Naive thymus-derived CD8-positive, alpha-beta T cell (primary cell): Measurements from ENCODE around the gene C1orf141. TPM values are rescaled to one million over a fixed set of nuclear protein-coding genes. Genes with fewer than 3 reads are reported as not detected.
A peak's percentile ranks its signal among the peaks of the same experiment; 100 is the strongest.

Source experiments
- ATAC-seq, 2 donors: fragments of 150-1000 bp; cut with Tn5 transposase in 1 of 2; sonication (Bioruptor Pico), chemical (Tn5 transposase) in 1 of 2; 1 replicate in 1 of 2; 2 replicates in 1 of 2; pipeline ENCODE4 v1.10.0; 2021; ENCODE audit warnings: mild to moderate bottlenecking in 2 of 2, moderate library complexity in 2 of 2
- POLR2A ChIA-PET: fragments of 350-600 bp; sonication (Branson Sonifier 250); formaldehyde crosslinking; loops from one replicate; lab custom pipeline; 2021; ENCODE audit warnings: antibody characterized with exemption; lab: Charles Lee
- DNase-seq, 10 donors: peaks; one replicate each; pipeline versions ENCODE4 v3.0.0 to v3.0.0-alpha.2; 2020 to 2022
- H3K27ac Mint-ChIP-seq, 10 donors: one replicate each; pipeline ENCODE4 v1.8.0; 2020 to 2022; ENCODE audit warnings: mild to moderate bottlenecking in 10 of 10, mixed read lengths in 10 of 10, moderate library complexity in 4 of 10, inconsistent platforms in 1 of 10
- H3K27me3 Mint-ChIP-seq, 5 donors: one replicate each; pipeline ENCODE4 v1.8.0; 2021 to 2022; ENCODE audit warnings: mixed read lengths in 5 of 5
- H3K36me3 Mint-ChIP-seq, 3 donors: one replicate each; pipeline ENCODE4 v1.8.0; 2020 to 2022; ENCODE audit warnings: mixed read lengths in 3 of 3, mild to moderate bottlenecking in 2 of 3, inconsistent platforms in 1 of 3
- H3K4me1 Mint-ChIP-seq, 4 donors: one replicate each; pipeline ENCODE4 v1.8.0; 2021 to 2022; ENCODE audit warnings: mixed read lengths in 4 of 4
- H3K4me3 Mint-ChIP-seq, 10 donors: one replicate each; pipeline ENCODE4 v1.8.0; 2020 to 2022; ENCODE audit warnings: mild to moderate bottlenecking in 10 of 10, mixed read lengths in 10 of 10, moderate library complexity in 6 of 10, inconsistent platforms in 1 of 10
- H3K9me3 Mint-ChIP-seq, 9 donors: one replicate each; pipeline ENCODE4 v1.8.0; 2020 to 2022; ENCODE audit warnings: mixed read lengths in 9 of 9, mild to moderate bottlenecking in 3 of 9, inconsistent platforms in 1 of 9, moderate library complexity in 1 of 9
- polyA plus RNA-seq, 3 donors: library from polyadenylated mRNA; unstranded; fragments of 300-500 nt; fragmentation: Illumina TruSeq; gene quantifications; one replicate each; pipeline ENCODE4 v1.2.3, GENCODE V29; 2021
- total RNA-seq, 8 experiments: library from RNA in 2 of 8; stranded (reverse) in 2 of 8; gene quantifications; one replicate each; pipeline ENCODE4 v1.2.3 and lab custom pipeline; 2021 to 2026

C1orf141 gene
- total and polyA plus RNA-seq, 5 experiments from 2014 or later = not detected

- peak within 1 kb of the TSS; percentile 88 to 98 (median 97) for H3K27ac Mint-ChIP-seq
- H3K27me3 Mint-ChIP-seq = no peaks in the 10 kb centered on the region
- peaks cover 8 to 22% (median 10%) of the 10 kb centered on the region in 3 donors for H3K36me3 Mint-ChIP-seq
- H3K4me1 Mint-ChIP-seq = peaks cover 14 to 31% (median 27%) of the 10 kb centered on the region in 4 donors
- ATAC-seq (peak; percentile 83 to 84), DNase-seq (peak; percentile 57 to 87 (median 77))
- H3K4me3 Mint-ChIP-seq = peak within 1 kb of the TSS; percentile 81 to 97 (median 94)
- POLR2A ChIA-PET = interaction anchor here (0.5 to 2.1 kb wide), 29 partner anchors 9 to 1986 kb away, joined by 3 to 16 read pairs (median 3); partner anchors contain the start of genes DNAI4, MIER1 and SERBP1
- no peaks in the 10 kb centered on the region for H3K9me3 Mint-ChIP-seq
Measured at GRCh38 chr1:67053785-67054772, 80.7 kb downstream of the C1orf141 start, which contains the start of gene SLC35D1. Gene SLC35D1 (minus strand): TSS chr1:67054148. CDS start chr1:67054013, 135 bp downstream.

GRCh38 chr1:67053535-67053784 lies 81.3 kb downstream of the C1orf141 start:
- Mint-ChIP-seq H3K27me3 (no peaks in the 10 kb centered on the region), H3K9me3 (no peaks in the 10 kb centered on the region), H3K27ac (peak overlapping the region; percentile 88 to 98 (median 97)), H3K36me3 (peaks cover 8 to 28% (median 16%) of the 10 kb centered on the region in 3 donors), H3K4me1 (peaks cover 14 to 31% (median 28%) of the 10 kb centered on the region in 4 donors), H3K4me3 (peak overlapping the region; percentile 81 to 97 (median 94))
- POLR2A ChIA-PET = interaction anchor here (0.6 to 2.1 kb wide), 27 partner anchors 10 to 376 kb away, joined by 3 to 16 read pairs (median 3); partner anchors contain the start of genes DNAI4, MIER1 and SERBP1
- DNase-seq (peak in 5 of 10 donors; percentile 3 to 64 (median 25)), ATAC-seq (peak; percentile 35 to 48)

DNA sequence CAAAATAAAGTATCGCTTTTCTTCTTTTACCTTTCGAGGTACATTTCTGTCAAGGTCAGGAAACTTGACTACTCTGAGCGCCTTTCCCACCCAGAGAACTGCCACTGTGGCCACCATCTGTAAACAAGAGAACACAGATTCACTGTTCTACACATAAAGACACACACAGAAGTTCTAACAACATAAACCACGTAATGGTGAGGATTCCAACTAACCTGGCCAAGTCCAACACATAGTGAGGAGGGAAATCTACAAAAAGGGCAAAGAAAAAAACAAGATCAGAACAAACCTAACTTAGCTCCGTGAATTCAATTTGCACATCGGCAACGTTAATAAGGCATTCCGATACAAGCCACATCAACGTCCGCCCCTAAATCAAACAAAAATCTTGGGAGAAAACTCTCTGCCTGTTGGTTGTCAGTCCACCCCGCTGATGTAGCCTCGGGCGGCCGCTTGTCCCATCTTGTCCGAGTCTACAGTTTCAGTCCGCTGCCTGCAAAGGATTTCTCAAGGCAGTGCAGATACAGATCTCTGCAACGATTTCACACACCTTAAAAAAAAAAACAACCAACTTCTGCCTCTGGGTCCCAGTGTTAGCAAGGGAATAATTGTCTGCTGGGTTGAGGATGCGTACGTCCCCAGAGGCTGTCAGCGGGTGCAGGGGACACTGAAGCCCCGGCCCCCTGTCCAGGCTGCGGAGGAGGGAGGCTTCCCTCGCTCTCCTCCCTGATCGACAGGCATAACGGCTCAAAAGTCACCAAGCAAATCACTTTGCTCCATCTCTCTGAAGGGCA lies 81.8 kb downstream of the C1orf141 start:
- Mint-ChIP-seq H3K4me3 (peak overlapping the region; percentile 81 to 94 (median 92)), H3K27ac (peak overlapping the region; percentile 79 to 95 (median 90)), H3K27me3 (no peaks in the 10 kb centered on the region), H3K36me3 (peaks cover 8 to 33% (median 19%) of the 10 kb centered on the region in 3 donors), H3K9me3 (no peaks in the 10 kb centered on the region), H3K4me1 (peaks cover 14 to 31% (median 29%) of the 10 kb centered on the region in 4 donors)
- peak in 1 of 2 donors; percentile 58 for ATAC-seq
- DNase-seq = peak in 6 of 10 donors; percentile 3 to 59 (median 32)
- POLR2A ChIA-PET = interaction anchor here (0.6 to 2.1 kb wide), 28 partner anchors 10 to 377 kb away, joined by 3 to 16 read pairs (median 3); partner anchors contain the start of genes DNAI4, MIER1 and SERBP1

- Mint-ChIP-seq H3K36me3 (peaks cover 8 to 48% (median 29%) of the 10 kb centered on the region in 3 donors), H3K27ac (no peak overlapping the region), H3K27me3 (no peaks in the 10 kb centered on the region), H3K9me3 (no peaks in the 10 kb centered on the region), H3K4me1 (peaks cover 14 to 34% (median 30%) of the 10 kb centered on the region in 4 donors), H3K4me3 (peak overlapping the region in 8 of 10 donors; percentile 4 to 64 (median 31))
- DNase-seq = no peak
- POLR2A ChIA-PET = interaction anchor here (1.1 kb wide), 1 partner anchor 98 kb away, joined by 3 read pairs; no protein-coding TSS in a partner anchor
- ATAC-seq = no peak
Measured at GRCh38 chr1:67051196-67051595, 83.6 kb downstream of the C1orf141 start.

DNA sequence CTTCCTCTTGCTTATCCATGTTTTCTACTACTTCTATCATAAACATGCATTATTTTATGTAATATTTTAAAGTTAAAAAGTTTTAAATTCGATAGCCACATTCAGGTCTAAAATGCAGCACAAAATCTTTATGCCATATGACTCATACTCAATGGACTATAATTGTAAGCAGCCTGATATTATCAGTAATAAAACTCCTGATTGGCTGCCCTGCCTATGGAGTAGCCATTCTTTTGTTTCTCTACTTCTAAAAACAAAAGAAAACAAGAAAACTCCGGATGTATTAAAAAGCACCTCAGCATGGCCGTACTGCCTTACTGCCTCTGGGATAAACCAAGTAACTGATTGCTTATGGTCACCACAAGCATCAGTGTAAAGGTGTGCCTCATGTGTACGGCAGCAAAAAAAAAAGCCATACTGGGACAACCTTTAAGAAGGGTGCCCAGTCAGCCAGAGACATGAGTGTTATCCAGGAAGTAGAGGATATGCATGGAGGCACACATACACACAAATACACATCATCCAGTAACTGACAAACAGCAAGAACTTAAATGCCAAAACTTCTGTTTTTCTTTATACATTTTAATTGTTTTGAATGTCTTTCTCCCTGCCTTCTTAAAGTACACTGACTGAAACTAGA lies 90.0 kb downstream of the C1orf141 start:
- peaks cover 12 to 27% (median 18%) of the 10 kb centered on the region in 4 donors for H3K4me1 Mint-ChIP-seq
- H3K27ac Mint-ChIP-seq = peak overlapping the region in 1 of 10 donors; percentile 47
- H3K9me3 Mint-ChIP-seq = no peaks in the 10 kb centered on the region
- H3K36me3 Mint-ChIP-seq = peaks cover 12 to 89% (median 72%) of the 10 kb centered on the region in 3 donors
- ATAC-seq = no peak
- no peaks in the 10 kb centered on the region for H3K27me3 Mint-ChIP-seq
- POLR2A ChIA-PET = no interaction called here
- H3K4me3 Mint-ChIP-seq = no peak overlapping the region
- DNase-seq = no peak

DNA sequence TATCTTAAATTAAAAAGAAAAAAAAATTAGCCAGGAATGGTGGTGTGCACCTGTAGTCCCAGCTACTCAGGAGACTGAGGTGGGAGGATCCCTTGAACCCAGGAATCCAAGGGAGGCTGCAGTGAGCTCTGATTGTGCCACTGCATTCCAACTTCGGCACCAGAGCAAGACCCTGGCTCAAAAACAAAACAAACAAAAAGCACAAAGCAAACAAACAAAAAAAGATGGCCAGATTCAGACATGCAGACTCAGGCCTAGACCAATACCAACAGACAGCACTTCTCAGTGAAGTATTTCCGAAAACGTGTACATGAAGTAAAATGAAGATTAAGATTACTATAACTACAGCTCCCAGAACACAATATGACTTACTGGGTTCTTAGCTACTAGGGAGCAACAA lies 91.4 kb downstream of the C1orf141 start:
- POLR2A ChIA-PET = interaction anchor here (1.0 kb wide), 1 partner anchor 10 kb away, joined by 3 read pairs; the partner anchor contains the start of gene SLC35D1

More for the DNA sequence above, 91.4 kb downstream of the C1orf141 start:
- Mint-ChIP-seq H3K27me3 (no peaks in the 10 kb centered on the region), H3K4me1 (peaks cover 12 to 27% (median 20%) of the 10 kb centered on the region in 4 donors), H3K36me3 (peaks cover 13 to 89% (median 77%) of the 10 kb centered on the region in 3 donors), H3K27ac (no peak overlapping the region), H3K4me3 (no peak overlapping the region), H3K9me3 (no peaks in the 10 kb centered on the region)
- DNase-seq = no peak
- ATAC-seq = no peak

Other genes with a start within 250 kb of the C1orf141 start
- 10 to 100 TPM in 1 of 2 experiments, 1 to 10 TPM in 1; 9.1 to 10.0 TPM for gene DNAI4, start 210.1 kb downstream of the C1orf141 start, total RNA-seq
- under 1 TPM; 0.69 to 0.98 (median 0.86) TPM for gene DNAI4, start 210.1 kb downstream of the C1orf141 start, polyA plus RNA-seq
- 10 to 100 TPM; 65.0 to 68.5 TPM for gene MIER1, start 210.0 kb downstream of the C1orf141 start, total RNA-seq
- gene MIER1, start 210.0 kb downstream of the C1orf141 start, polyA plus RNA-seq = 10 to 100 TPM; 30.1 to 37.3 (median 36.4) TPM
- 10 to 100 TPM; 22.2 to 22.8 TPM for gene SLC35D1, start 80.8 kb downstream of the C1orf141 start, total RNA-seq
- 1 to 10 TPM; 4.6 to 6.2 (median 5.7) TPM for gene SLC35D1, start 80.8 kb downstream of the C1orf141 start, polyA plus RNA-seq
- not detected for gene IL23R, start 31.5 kb upstream of the C1orf141 start, total RNA-seq
- gene IL23R, start 31.5 kb upstream of the C1orf141 start, polyA plus RNA-seq = not detected
- not detected for gene IL12RB2, start 172.9 kb upstream of the C1orf141 start, total RNA-seq
- under 1 TPM; 0.11 to 0.52 (median 0.11) TPM for gene IL12RB2, start 172.9 kb upstream of the C1orf141 start, polyA plus RNA-seq